Natural killer cell (primary cell): ENCODE data around the gene RFNG. TPM values are rescaled to one million over a fixed set of nuclear protein-coding genes. Genes with fewer than 3 reads are reported as not detected.

ENCODE experiments used
- ATAC-seq, 3 donors: fragments of 150-1000 bp in 2 of 3; fragments of 200-7000 bp in 1 of 3; cut with Tn5 transposase; 1 replicate in 1 of 3; 2 replicates in 2 of 3; pipeline ENCODE4 v1.10.0; 2021; ENCODE audit warnings: mild to moderate bottlenecking in 2 of 3, moderate library complexity in 2 of 3
- DNase-seq, 2 donors: peaks; one replicate each; pipeline versions ENCODE4 v3.0.0 to v3.0.0-alpha.2; 2013 to 2021; ENCODE audit warnings: mixed read lengths in 1 of 2
- H3K27ac ChIP-seq: one replicate; pipeline ENCODE4 v1.5.1; 2013; ENCODE audit warnings: mild to moderate bottlenecking, low read length
- H3K27me3 ChIP-seq: one replicate; pipeline ENCODE4 v1.6.1; 2013; ENCODE audit warnings: low read length; ENCODE audit not compliant: control insufficient read depth, insufficient read depth
- H3K36me3 ChIP-seq: one replicate; pipeline ENCODE4 v1.6.1; 2013; ENCODE audit warnings: low read length; ENCODE audit not compliant: control insufficient read depth, insufficient read depth
- H3K4me1 ChIP-seq: one replicate; pipeline ENCODE4 v1.6.1; 2013; ENCODE audit warnings: low read length; ENCODE audit not compliant: control insufficient read depth, insufficient read depth
- H3K4me3 ChIP-seq: one replicate; pipeline ENCODE4 v1.5.1; 2013; ENCODE audit warnings: low read length
- H3K9me3 ChIP-seq: one replicate; pipeline ENCODE4 v1.6.1; 2013; ENCODE audit warnings: low read length; ENCODE audit not compliant: control insufficient read depth, insufficient read depth
- H3K27ac Mint-ChIP-seq, 2 donors: one replicate each; pipeline ENCODE4 v1.8.0; 2022; ENCODE audit warnings: mild to moderate bottlenecking in 2 of 2, mixed read lengths in 2 of 2, moderate library complexity in 1 of 2
- H3K27me3 Mint-ChIP-seq, 2 donors: one replicate each; pipeline ENCODE4 v1.8.0; 2022; ENCODE audit warnings: low read depth in 2 of 2, mixed read lengths in 2 of 2
- H3K36me3 Mint-ChIP-seq: one replicate; pipeline ENCODE4 v1.8.0; 2022; ENCODE audit warnings: mixed read lengths
- H3K4me1 Mint-ChIP-seq, 2 donors: one replicate each; pipeline ENCODE4 v1.8.0; 2022; ENCODE audit warnings: mixed read lengths in 2 of 2
- H3K4me3 Mint-ChIP-seq: one replicate; pipeline ENCODE4 v1.8.0; 2022; ENCODE audit warnings: mild to moderate bottlenecking, moderate library complexity, mixed read lengths
- H3K9me3 Mint-ChIP-seq, 2 donors: one replicate each; pipeline ENCODE4 v1.8.0; 2022; ENCODE audit warnings: mixed read lengths in 2 of 2
- CTCF ChIP-seq: fragments of 200-600 bp; IDR thresholded peaks from one replicate; pipeline ENCODE4 v1.8.0; 2022; ENCODE audit warnings: antibody characterized with exemption
- WGBS: methylation state at CpG from one replicate; pipeline ENCODE4 v1.1.7; 2013; ENCODE audit warnings: missing lambda C conversion rate; ENCODE audit not compliant: insufficient coverage; 5-methylcytosine and 5-hydroxymethylcytosine counted together
- intact Hi-C: fragments of 100-400 bp; cut with micrococcal nuclease; formaldehyde crosslinking; loops from one replicate; pipeline ENCODE4 v1.14.2; 2022
- total RNA-seq, 4 donors: library from RNA; stranded (reverse); fragments of 120-200 nt in 1 of 4; gene quantifications; one replicate each; pipeline versions ENCODE4 v1.2.3 to v1.2.4, GENCODE V29; 2013 to 2022

The RFNG gene
- total RNA-seq, 3 donors from 2014 or later (not counting 1 experiment from before 2014, with no cell fraction given), result 22.7 to 26.7 (median 23.2) TPM

GRCh38 chr17:82007495-82008257 is 43.9 kb downstream of the RFNG start:
- intact Hi-C loops, result no loop called here
- ATAC-seq, result no peak
- H3K9me3 Mint-ChIP-seq, result no peaks in the 10 kb centered on the region

GRCh38 chr17:82007228-82007494 is 44.5 kb downstream of the RFNG start:
- H3K4me1 Mint-ChIP-seq, result no peaks in the 10 kb centered on the region

More at GRCh38 chr17:82007495-82008257, 43.9 kb downstream of the RFNG start:
- Histone ChIP-seq H3K27me3 (no peaks in the 10 kb centered on the region), H3K9me3 (no peaks in the 10 kb centered on the region), H3K36me3 (no peaks in the 10 kb centered on the region), H3K4me3 (no peak overlapping the region), H3K4me1 (no peaks in the 10 kb centered on the region), H3K27ac (no peak overlapping the region)
- 84% methylated on average over 30 of the region's 30 CpGs for WGBS
- Mint-ChIP-seq H3K4me3 (no peak overlapping the region), H3K4me1 (no peaks in the 10 kb centered on the region), H3K27me3 (no peaks in the 10 kb centered on the region), H3K36me3 (no peaks in the 10 kb centered on the region), H3K27ac (no peak overlapping the region)
- no peak for DNase-seq
- TF ChIP-seq CTCF, result no peak

GRCh38 chr17:82006468-82007227 is 45.0 kb downstream of the RFNG start:
- Histone ChIP-seq H3K4me1 (no peaks in the 10 kb centered on the region), H3K9me3 (no peaks in the 10 kb centered on the region), H3K36me3 (no peaks in the 10 kb centered on the region), H3K4me3 (no peak overlapping the region), H3K27ac (no peak overlapping the region), H3K27me3 (no peaks in the 10 kb centered on the region)
- H3K36me3 Mint-ChIP-seq, result no peaks in the 10 kb centered on the region
- DNase-seq, result no peak
- H3K27ac Mint-ChIP-seq, result no peak overlapping the region
- 96% methylated on average over 24 of the region's 24 CpGs for WGBS
- H3K4me3 Mint-ChIP-seq, result no peak overlapping the region
- no peaks in the 10 kb centered on the region for H3K4me1 Mint-ChIP-seq
- intact Hi-C loops, result no loop called here
- ATAC-seq, result no peak
- H3K9me3 Mint-ChIP-seq, result no peaks in the 10 kb centered on the region
- H3K27me3 Mint-ChIP-seq, result no peaks in the 10 kb centered on the region
- no peak for TF ChIP-seq CTCF

More at GRCh38 chr17:82007228-82007494, 44.5 kb downstream of the RFNG start:
- Mint-ChIP-seq H3K9me3 (no peaks in the 10 kb centered on the region), H3K27ac (no peak overlapping the region), H3K36me3 (no peaks in the 10 kb centered on the region), H3K4me3 (no peak overlapping the region), H3K27me3 (no peaks in the 10 kb centered on the region)
- TF ChIP-seq CTCF, result no peak
- WGBS, result 91% methylated on average over 6 of the region's 6 CpGs
- no peak for ATAC-seq
- Histone ChIP-seq H3K4me3 (no peak overlapping the region), H3K27ac (no peak overlapping the region), H3K9me3 (no peaks in the 10 kb centered on the region), H3K27me3 (no peaks in the 10 kb centered on the region), H3K4me1 (no peaks in the 10 kb centered on the region), H3K36me3 (no peaks in the 10 kb centered on the region)
- intact Hi-C loops, result no loop called here
- no peak for DNase-seq
